ENCODE results near the gene COX6B1. TPM values are rescaled to one million over a fixed set of nuclear protein-coding genes. Genes with fewer than 3 reads are reported as not detected.
"Not testable (repeated sequence)": the region's sequence is repeated elsewhere in the genome, so short reads cannot be mapped to it uniquely, and the experiment has no call there.

The COX6B1 gene
- total and polyA plus RNA-seq, 2 experiments from 2014 or later = 817 to 1,609 TPM

- Histone ChIP-seq H3K4me3 (no peak overlapping the region), H3K36me3 (no peaks in the 10 kb centered on the region), H3K27ac (no peak overlapping the region), H3K4me1 (ENCODE audit: low read depth) (peaks cover 5% of the 10 kb centered on the region), H3K27me3 (no peaks in the 10 kb centered on the region), H3K9me3 (ENCODE audit: low read depth) (no peaks in the 10 kb centered on the region)
- TF ChIP-seq, protein P1, sequence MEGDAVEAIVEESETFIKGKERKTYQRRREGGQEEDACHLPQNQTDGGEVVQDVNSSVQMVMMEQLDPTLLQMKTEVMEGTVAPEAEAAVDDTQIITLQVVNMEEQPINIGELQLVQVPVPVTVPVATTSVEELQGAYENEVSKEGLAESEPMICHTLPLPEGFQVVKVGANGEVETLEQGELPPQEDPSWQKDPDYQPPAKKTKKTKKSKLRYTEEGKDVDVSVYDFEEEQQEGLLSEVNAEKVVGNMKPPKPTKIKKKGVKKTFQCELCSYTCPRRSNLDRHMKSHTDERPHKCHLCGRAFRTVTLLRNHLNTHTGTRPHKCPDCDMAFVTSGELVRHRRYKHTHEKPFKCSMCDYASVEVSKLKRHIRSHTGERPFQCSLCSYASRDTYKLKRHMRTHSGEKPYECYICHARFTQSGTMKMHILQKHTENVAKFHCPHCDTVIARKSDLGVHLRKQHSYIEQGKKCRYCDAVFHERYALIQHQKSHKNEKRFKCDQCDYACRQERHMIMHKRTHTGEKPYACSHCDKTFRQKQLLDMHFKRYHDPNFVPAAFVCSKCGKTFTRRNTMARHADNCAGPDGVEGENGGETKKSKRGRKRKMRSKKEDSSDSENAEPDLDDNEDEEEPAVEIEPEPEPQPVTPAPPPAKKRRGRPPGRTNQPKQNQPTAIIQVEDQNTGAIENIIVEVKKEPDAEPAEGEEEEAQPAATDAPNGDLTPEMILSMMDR (IDR thresholded peaks at IDR 0.05; ENCODE audit: low read depth, low read length) = no peak
- DNase-seq (ENCODE audit: low read depth in 1 of 2, low spot score in 1 of 2) = no peak
These were observed 2.2 kb upstream of the COX6B1 start for GRCh38 chr19:35645680-35646511.

DNA sequence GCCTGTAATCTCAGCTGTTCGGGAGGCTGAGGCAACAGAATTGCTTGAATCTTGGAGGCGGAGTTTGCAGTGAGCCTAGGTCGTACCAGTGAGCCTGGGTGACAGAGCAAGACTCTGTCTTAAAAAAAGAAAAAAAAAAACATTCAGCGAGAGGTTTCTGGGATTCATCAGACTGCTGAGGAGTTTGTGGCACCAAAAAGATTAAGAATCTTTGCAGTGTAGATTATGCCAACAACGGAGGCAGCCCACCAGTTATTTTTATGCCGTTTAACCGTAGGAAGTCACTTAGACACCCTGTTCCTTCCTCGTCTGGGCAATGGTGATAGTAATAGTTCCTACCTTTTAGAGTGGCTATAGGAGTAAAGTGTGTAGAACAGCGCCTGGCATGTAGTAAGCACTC, 2.5 kb downstream of the COX6B1 start:
- Histone ChIP-seq H3K27ac (no peak overlapping the region), H3K27me3 (no peaks in the 10 kb centered on the region), H3K4me1 (ENCODE audit: low read depth) (peaks cover 5% of the 10 kb centered on the region), H3K4me3 (no peak overlapping the region), H3K9me3 (ENCODE audit: low read depth) (no peaks in the 10 kb centered on the region), H3K36me3 (peaks cover 22% of the 10 kb centered on the region)
- TF ChIP-seq, protein P1 (IDR thresholded peaks at IDR 0.05; ENCODE audit: low read depth, low read length) = no peak
- no peak for DNase-seq (ENCODE audit: low read depth in 1 of 2, low spot score in 1 of 2)

- not testable (repeated sequence) for H3K4me3 ChIP-seq; H3K9me3 ChIP-seq (ENCODE audit: low read depth); H3K27ac ChIP-seq; H3K4me1 ChIP-seq (ENCODE audit: low read depth); H3K27me3 ChIP-seq; DNase-seq (ENCODE audit: low read depth in 1 of 2, low spot score in 1 of 2)
- H3K36me3 ChIP-seq = peaks cover 50% of the 10 kb centered on the region
These were observed 6.7 kb downstream of the COX6B1 start for GRCh38 chr19:35654828-35655227.

GRCh38 chr19:35655600-35655999, 7.5 kb downstream of the COX6B1 start:
- Histone ChIP-seq H3K4me3 (no peak overlapping the region), H3K36me3 (peaks cover 50% of the 10 kb centered on the region), H3K9me3 (ENCODE audit: low read depth) (no peaks in the 10 kb centered on the region), H3K27ac (no peak overlapping the region), H3K4me1 (ENCODE audit: low read depth) (no peaks in the 10 kb centered on the region), H3K27me3 (no peaks in the 10 kb centered on the region)
- no peak for DNase-seq (ENCODE audit: low read depth in 1 of 2, low spot score in 1 of 2)
- TF ChIP-seq, protein P1 (IDR thresholded peaks at IDR 0.05; ENCODE audit: low read depth, low read length) = no peak

DNA sequence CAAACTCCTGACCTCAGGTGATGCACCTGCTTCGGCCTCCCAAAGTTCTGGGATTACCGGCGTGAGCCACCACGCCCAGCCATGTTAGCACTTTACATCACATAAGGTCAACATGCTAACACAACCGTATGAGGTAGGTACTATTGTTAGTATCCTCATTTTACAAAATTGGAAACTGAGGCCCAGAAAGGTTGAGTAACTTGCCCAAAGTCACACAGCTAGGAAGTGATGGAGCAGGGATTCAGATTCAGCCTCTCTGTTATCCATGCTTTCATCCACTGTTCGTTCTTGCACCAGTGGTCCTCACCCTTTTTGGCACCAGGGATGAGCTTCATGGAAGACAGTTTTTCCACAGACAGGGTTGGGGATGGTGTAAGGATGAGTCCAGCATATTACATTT, 8.6 kb downstream of the COX6B1 start:
- Histone ChIP-seq H3K27me3 (no peaks in the 10 kb centered on the region), H3K9me3 (ENCODE audit: low read depth) (no peaks in the 10 kb centered on the region), H3K36me3 (peaks cover 50% of the 10 kb centered on the region), H3K4me3 (no peak overlapping the region), H3K27ac (no peak overlapping the region), H3K4me1 (ENCODE audit: low read depth) (no peaks in the 10 kb centered on the region)
- DNase-seq (ENCODE audit: low read depth in 1 of 2, low spot score in 1 of 2) = no peak
- TF ChIP-seq, protein P1 (IDR thresholded peaks at IDR 0.05; ENCODE audit: low read depth, low read length) = no peak

DNA sequence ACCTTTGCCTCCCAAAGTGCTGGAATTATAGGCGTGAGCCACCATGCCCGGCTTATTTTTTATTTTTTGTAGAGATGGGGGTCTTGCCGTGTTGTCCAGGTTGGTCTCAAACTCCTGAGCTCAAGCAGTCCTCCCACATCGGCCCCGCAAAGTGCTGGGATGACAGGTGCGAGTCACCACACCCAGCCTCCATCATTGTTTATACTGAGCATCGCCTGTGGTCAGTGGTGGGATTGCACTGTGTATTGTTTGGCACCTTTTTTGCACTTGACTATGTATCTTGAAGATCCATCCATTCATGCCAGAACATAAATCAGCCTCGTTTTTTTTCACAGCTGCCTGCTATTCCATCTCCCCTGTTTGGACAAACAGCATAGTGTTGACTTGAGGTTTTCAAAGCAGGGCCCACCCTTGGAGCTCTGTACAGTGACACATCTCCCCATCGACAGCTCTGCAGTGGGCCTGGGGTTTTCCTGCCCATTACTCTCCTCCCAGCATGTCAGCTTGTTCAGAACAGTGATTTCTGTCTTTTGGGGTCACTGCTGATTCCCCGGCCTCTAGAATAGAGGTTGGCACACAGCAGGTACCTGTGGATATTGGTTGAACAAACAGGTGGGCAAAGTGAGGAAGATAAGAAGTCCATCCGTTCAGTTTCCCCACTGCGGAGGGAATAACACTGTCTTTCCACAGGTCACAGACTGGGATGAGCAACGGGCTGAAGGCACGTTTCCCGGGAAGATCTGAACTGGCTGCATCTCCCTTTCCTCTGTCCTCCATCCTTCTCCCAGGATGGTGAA, 10.0 kb downstream of the COX6B1 start:
- TF ChIP-seq, protein P1 (IDR thresholded peaks at IDR 0.05; ENCODE audit: low read depth, low read length) = no peak
- Histone ChIP-seq H3K36me3 (peaks cover 46% of the 10 kb centered on the region), H3K4me1 (ENCODE audit: low read depth) (no peaks in the 10 kb centered on the region), H3K27ac (no peak overlapping the region), H3K9me3 (ENCODE audit: low read depth) (no peaks in the 10 kb centered on the region), H3K4me3 (no peak overlapping the region), H3K27me3 (no peaks in the 10 kb centered on the region)
- DNase-seq (ENCODE audit: low read depth in 1 of 2, low spot score in 1 of 2) = no peak

All from cardiac muscle cell (in vitro differentiated cells and primary cell).